ENCODE data around the gene COL26A1.

The COL26A1 gene

DNA sequence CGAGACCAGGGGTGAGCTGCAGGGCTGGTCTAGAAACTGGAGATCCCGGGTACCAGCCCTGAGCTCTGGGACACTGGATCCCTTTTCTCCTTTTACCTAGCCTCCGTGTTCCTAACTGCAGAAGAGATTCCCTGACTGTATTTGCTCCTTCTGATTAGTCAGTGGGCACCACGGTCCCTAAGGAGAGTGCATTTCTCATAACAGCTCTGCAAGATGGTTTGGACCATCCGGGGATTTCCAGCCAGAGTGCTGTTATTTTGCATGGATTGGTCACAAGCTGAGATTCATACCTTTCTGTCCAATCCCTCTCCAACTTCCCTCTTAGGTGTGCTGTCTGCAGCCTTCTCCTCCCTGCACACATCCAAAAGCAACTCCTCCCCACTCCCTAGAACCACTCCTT is 143.9 kb downstream of the COL26A1 start:
- no peak for DNase-seq

DNA sequence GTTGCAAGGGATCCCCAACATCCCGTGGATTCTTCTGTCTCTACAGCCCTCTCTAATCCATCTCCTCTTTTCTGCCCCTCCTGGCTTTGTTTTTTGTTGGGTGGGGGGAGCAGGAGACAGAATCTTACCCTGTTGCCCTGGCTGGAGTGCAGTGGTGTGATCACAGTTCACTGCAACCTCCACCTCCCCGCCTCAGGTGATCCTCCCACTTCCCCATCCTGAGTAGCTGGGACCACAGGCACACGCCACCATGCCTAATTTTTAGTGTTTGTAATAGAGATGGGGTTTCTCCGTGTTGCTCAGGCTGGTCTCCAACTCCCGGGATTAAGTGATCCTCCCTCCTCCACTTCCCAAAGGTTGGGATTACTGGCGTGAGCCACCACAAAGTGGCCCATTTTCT is 144.7 kb downstream of the COL26A1 start:
- DNase-seq: no peak

DNA sequence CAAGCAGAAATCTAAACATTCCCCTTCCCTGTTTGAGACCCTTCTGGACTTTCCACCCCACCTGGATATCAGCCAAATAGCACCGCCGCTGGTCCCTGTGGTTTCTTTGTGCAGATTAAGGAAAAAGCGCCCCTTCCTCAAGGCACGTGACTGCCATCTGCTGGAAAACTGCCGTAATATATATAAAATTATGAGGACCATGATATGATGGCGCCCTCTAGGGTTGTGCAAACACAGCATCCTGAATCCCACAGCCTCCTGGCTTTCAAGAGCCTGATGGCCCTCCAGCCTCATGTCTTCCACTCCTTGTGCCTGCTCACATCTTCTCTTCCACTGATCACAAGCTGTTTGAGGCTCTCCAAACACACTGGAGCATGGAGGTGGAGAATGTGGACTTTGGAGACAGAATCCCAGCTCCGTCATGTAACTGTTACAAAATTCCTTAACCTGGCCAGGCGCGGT is 145.1 kb downstream of the COL26A1 start:
- peak; percentile 11 for DNase-seq

DNA sequence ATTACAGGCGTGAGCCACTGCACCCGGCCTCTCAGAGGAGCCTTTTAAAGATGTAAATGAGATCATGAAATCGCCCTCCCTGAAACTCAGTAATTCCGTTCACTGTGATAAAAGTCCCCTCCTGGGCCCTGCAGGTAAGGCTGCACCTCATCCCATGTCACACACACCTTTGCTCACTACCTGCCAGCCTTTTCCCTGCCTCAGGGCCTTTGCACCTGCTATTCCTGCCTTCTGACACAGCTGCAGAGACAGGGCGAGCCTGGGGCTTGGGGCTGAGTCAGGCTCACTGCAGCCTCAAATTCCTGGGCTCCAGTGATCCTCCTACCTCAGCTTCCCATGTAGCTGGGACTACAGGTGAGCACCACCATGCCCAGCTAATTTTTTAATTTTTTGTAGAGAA is 147.6 kb downstream of the COL26A1 start:
- DNase-seq: no peak

DNA sequence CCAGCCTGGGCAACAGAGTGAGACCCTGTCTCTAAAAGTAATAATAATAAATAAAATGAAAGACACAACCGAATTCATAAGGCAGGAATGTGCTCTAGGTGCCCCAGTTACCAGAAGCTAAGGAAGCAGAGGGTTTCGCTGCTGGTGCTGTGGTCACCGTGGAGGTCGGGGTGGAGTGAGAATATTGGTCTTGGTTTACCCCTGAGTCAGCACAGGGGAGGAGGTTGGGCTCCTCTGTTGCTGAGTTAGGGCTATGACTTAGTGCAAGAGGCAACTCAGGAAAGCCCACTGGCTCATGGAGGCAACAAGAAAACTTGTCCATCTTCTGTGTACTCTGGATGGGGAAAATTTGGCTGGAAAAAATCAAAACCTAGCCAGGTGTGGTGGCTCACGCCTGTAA is 149.3 kb downstream of the COL26A1 start:
- no peak for DNase-seq

DNA sequence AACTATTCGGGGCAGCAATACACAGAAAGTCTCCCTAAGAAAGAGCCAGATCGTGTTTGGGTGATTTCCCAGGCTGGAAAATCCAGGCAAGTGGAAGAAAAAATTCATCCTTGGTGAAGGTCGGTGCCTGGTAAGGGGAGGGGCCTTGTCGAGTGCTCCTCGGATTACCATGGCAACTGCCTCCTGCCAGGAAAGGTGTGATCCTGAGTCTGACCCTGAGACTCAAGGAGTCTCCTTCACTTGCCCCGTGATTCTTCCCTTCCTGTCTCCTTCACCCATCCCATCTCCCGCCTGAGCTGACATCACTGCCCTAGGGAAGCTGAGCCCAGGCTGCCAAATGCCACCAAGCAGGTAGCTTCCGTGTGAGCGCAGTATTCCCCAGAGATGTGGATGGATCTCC is 154.2 kb downstream of the COL26A1 start:
- no peak for DNase-seq

DNA sequence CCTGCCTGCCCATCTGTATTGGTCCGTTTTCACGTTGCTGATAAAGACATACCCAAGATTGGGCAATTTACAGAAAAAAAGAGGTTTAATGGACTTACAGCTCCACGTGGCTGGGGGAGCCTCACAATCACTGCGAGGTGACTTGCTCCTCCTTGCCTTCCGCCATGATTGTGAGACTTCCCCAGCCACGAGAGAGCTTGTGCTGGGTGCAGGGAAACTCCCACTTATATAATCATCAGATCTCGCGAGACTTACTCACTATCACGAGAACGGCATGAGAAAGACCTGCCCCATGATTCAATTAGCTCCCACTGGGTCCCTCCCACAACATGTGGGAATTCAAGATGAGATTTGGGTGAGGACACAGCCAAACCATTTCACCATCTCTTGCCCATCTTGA is 154.6 kb downstream of the COL26A1 start:
- DNase-seq: no peak

DNA sequence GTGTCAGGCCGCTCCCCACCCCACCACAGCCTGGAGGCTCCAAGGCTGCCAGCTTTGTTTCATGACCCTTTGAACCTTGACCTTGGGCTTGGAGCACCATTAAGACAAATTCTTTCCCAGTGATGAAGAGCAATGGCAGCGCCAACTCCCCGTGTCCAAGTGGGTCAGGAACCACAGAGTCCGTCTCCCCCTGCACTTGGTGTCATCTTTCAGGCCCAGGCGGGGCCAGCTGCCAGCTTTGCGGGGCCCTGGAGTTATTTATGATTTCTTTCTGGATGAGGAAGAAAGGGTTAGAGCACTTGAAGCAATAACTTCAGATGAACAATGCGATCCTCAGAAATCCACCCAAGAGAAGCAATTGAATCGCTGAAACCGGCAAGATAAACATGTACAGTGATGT is 155.7 kb downstream of the COL26A1 start:
- no peak for DNase-seq

DNA sequence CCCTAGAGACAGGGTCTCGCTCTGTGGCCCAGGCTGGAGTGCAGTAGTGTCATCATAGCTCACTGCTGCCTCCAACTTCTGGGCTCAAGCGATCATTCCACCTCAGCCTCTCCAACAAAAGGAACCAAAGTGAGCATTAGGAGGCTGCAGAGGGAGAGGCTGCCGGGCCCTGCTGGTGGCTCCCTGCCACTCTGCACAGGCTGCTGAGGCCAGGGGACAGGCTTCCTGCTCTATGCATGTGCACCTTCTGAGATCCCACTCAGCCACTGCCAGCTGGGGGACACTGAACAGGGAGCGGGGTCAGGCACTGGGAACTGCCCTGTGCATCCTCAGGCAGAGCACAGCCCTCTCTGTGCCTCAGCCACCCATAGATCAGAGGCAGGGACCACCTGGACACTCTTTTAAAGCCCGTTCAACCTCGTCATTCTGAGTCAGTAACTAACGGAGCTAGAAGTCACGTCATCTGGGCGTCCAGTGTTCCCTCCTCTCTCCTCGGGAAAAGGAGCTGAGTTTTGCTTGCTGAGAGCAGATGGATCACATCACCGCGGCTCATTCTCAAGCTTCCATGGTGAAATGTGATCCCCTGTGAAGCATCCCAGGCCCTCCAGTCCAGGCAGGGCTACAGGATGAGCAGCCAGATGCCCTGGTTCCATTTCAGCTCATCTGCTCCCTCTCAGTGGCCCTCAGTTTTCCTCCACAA is 156.8 kb downstream of the COL26A1 start:
- no peak for DNase-seq

DNA sequence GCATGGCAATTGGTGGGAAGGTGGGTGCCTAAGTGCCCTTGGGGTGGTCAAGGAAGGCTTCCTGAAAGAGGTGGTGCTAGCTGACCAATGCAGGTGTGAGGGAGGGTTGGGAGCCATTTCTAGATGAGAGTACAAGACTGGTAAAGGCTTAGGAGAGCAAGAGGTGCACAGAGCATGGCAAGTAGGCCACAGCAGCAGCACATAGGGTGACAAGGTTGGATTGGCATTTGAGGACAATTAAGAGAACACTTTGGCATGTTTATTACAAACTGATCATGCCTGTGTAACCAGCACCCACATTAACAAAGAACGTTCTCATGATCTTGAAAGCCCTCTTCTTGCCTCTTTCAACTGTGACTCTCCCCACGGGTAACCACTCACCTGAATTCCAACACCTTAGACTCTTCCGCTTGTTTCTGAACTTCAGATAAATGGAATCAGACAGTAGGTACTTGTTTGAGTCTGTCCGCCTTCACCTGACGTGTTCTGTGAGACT is 158.8 kb downstream of the COL26A1 start:
- no peak for DNase-seq

DNA sequence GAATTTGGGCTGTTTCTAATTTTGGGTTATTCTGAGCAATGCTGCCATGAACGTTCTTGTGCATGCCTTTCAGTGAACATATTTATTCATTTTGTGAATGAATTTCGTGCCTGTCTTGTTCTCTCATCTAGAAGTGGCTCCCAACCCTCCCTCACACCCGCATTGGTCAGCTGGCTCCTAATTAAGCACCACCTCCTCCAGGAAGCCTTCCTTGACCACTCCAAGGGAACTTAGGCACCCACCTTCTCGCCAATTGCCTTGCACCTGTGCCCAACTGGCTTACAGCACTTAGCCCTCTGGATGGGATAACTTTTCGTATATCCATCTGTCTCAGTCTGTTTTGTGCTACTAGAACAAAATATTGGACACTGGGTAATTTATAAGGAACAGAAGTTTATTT is 159.3 kb downstream of the COL26A1 start:
- no peak for DNase-seq

DNA sequence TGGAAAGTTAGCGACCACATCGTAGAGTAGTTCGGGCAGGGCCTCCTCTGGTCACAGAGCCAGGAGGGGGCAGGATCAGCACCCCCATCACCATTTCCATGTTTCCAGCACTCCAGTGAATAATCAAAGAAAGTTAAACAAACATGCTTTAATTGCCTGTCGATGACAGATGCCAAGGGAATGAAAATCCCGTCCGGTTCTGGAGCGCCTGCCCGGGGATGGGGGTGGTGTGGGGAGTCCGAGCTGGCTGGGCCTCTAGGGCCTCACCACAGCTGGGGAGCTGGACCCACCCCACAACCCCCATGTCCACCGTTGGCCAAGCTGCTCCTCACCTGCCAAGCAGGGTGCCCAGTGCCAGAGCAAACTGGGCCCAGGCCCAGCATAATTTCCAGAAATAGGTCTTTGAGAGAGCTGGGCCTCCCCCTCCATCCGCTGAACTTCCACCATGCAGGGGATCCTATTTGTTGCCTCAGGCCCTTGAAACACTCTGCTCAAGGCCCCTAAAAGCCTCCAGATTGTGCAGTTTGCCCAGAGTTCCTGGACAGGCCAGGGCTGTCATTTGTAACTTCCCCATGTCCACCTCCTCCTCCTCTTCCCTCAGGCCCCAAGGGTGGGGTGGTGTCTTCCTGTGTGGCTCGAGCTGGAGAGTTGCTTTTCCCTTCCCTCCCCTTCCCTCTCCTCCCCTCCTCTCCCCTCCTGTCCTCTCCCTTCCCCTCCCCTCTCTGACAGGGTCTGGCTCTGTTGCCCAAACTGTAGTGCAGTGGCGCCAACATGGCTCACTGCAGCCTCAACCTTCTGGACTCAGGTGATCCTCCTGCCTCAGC is 165.4 kb downstream of the COL26A1 start:
- DNase-seq: no peak

DNA sequence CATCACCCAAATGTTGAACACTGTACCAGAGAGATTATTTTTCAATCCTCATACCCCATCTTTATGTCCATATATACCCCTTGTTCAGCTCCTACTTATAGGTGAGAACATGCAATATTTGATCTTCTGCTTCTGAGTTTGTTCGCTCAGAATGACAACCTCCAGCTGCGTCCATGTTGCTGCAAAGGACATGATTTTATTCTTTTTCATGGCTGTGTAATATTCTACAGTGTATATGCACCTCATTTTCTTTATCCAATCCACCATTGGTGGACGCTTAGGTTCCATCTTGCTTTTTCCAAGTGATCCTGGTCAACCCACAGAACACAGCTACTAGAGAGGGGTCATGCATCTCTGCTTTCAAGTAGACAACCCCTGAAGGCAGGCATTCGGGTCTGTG is 166.9 kb downstream of the COL26A1 start:
- no peak for DNase-seq

DNA sequence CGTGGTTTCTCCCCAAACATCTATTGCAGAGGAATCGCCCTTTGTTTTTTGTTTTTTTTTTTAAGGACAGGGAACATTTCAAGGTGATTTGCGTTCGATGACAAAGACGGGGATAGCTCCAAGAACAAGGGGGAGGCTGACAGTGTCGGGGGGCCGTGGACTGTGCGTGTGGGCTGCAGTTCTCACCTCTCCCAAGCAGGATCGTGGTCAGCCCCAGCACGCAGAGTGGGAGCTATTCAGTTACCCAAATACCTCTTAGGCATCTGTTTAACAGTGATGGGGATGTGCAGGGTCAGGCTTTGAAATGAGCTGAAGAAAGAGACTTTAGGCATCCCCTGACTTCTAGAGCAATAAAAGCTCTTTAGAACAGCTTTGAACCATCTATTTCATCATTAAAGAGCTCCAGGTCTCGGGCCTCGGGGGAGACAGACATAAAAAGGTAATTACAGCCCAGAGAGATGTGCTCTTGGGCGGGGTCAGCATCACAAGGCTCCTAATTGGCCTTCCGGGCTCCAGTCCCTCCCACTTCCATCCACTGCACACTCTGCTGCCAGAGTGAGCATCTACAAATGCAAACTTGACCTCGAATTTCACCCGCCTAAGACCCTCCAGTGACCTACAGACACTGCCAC is 169.2 kb downstream of the COL26A1 start:
- DNase-seq: no peak

DNA sequence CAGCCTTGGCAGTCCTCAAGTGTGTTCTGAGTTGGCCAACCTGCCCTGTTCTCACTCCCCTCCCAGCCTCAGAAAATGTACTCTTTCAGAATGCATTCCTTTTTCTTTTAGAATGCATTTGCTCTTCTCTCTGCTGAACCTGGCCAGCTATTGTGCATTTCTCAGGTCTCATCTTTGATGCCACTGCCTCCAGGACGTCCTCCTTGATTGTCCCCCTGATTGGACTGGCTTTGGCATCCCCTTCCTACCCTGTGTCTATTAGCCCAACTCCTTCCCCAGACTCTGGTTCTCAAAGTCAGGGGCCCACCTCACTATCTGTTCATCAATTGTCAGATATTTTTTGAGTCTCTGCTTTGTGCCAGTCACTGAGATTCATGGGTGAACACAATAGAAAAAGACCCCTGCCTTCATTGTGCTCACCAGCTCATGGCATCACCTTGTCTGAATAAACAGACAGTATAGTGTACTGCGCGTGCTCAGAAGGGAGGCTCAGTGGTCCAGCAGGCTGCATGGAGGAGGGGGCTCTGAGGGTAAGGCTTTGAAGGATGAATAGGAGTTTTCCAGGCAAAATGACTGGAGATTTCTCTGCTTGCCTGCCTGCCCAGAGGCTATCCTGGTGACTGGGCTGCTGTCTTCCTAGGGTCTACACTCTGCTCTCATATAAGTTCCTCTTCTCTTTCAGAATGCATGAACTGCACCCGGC is 169.9 kb downstream of the COL26A1 start:
- no peak for DNase-seq

DNA sequence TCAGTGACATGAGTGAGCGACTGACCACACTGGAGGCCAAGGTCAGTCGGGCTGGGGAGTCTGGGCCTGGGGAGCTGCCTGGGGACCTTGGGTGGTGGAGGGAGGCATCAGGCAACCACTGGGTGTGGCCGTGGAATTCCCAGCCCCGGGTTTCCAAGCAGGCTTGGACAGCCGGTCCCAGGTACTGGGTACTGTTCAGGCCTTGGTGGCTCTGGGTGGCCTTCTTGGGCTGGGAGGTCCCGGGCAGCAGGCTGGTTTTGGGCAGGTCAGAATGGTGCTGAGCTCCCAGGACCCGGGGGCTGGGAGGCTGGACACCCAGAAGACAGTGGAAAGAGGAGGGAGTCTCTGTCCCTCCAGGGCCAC is 170.4 kb downstream of the COL26A1 start:
- no peak for DNase-seq

DNA sequence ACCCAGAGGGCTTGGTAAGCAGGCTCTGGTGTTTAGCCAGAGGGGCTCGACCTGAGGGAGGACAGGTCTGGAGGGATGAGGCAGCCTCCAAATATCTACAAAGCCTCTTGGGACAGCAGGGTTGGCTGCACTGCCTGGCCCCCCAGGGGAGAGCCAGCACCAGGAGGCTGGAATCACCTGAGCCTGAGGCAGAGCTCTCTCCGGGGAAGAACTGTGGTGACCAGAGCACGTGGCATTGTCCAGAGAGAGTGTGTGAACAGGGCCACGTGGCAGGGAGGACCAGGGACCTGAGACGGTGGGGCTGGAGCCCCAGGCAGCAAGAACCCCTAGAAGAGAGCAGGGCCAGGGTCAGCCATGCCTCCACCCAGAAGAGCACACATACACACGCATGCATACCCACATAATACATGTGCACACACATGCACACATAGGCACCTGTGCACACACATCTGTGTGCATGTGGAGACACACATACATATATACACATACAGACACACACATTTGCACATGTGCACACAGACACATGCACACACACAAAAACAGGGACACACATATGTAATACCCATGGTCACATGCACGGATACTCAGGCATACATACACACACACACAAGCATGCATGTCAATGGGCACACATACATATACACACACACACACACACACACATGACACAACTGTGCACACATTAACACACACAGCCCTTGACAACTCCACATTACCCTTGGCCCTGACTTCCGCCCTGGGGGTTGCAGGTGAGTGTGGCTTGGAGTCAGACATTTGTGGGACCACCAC is 171.5 kb downstream of the COL26A1 start:
- DNase-seq: no peak

DNA sequence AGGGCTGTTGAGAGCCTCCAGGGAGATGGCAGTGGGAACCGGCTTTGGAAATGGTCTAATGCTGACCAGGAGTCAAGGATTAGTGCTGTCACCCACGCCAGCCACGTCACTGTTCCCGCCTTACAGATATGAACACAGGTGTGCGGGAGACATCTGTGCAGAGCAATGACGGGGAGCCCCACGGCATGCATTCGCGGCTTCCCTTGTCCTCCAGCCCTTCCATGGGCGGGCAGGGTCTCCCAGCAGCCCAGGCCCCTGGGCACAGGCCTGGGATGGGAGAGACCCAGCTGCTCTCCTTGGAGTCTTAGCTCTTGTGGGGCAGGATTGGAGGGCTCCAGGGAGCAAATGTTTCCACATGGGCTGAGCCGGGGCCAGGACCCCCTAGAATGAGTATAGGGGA is 172.2 kb downstream of the COL26A1 start:
- DNase-seq: no peak

DNA sequence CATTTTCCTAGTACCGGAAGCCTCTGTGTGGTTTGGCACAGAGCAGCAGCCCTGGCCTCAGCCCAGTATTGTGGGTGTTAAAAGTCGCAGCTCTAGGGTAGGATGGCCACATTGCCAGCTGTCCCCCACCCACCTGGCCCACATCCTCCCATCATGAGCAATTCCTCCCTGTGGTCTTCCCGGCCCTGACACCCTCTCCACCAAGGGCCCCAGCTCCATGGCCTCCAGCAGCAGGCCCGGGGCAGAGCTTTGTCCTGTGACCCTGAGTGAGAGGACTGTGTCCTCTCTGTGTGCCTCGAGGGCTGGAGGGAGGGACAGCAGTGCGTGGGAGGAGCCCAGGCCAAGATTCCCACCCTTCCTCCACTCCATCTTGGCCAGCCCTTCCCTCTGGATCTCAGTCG is 172.7 kb downstream of the COL26A1 start:
- no peak for DNase-seq

DNA sequence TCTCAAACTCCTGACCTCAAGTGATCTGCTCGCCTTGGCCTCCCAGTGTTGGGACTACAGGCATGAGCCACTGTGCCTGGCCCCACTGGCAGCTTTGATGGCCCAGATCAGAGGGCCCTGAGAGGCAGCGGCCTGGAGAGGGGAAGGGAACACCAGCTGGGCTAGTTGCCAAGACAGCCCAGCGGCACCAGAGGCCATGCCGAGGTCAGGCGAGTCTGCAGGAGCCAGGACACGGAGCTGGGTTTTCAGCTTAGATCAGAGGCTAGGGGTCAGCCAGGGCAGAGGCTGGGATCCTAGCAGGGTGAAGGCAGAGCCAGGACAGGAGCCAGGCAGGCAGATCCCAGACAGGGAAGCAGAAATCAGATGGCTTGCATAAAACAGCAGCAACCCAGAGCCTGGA is 173.6 kb downstream of the COL26A1 start:
- no peak for DNase-seq

DNA sequence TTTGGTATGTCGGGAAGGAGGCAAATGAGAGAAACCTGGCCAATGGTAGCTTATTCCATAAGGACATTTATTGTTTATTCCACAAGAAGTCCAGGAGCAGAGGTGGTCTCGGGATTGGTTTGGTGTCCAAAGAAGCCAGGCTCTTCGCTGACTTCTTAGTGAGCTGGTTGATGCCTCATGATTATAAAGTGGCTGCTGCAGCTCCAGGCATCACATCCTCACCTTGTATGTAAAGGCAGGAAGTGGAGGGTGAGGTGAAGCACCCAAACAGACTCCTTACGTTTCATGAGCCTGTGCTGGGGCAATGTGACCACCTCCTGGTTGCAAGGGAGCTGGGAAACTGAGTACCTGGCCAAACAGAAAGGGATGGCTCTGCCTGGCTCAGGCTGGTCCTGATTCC is 174.0 kb downstream of the COL26A1 start:
- no peak for DNase-seq

DNA sequence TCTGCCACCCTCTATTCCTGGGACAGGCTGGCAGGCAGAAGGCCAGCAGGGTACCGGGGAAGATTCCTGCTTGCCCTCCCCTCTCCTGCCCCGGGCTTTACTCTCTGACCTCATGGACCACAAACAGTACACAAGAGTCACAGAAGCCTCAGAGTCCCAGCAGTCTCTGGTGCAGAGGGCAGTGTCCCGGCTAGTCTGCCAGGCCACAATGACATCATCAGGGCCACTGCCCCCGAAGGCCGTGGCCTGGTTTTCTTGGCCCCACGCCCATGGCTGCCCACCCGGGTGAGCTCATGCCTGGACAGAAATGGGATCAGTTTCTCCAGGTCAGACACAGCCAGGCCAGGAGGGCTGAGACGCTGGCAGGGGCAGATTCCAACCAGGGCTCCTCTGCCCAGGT is 174.5 kb downstream of the COL26A1 start:
- no peak for DNase-seq

Data from NCI-H1436 treated with DMSO at 0.1 percent for 48 hours (cell line).